GM21528 (cell line): ENCODE measurements around the gene ITPK1.

ENCODE experiments used
- ATAC-seq: cut with Tn5 transposase; IDR thresholded peaks from one replicate; pipeline ENCODE4 v1.9.1; 2021; ENCODE audit warnings: mild to moderate bottlenecking, moderate library complexity; ENCODE audit not compliant: unreplicated experiment, low FRiP score

The ITPK1 gene

DNA sequence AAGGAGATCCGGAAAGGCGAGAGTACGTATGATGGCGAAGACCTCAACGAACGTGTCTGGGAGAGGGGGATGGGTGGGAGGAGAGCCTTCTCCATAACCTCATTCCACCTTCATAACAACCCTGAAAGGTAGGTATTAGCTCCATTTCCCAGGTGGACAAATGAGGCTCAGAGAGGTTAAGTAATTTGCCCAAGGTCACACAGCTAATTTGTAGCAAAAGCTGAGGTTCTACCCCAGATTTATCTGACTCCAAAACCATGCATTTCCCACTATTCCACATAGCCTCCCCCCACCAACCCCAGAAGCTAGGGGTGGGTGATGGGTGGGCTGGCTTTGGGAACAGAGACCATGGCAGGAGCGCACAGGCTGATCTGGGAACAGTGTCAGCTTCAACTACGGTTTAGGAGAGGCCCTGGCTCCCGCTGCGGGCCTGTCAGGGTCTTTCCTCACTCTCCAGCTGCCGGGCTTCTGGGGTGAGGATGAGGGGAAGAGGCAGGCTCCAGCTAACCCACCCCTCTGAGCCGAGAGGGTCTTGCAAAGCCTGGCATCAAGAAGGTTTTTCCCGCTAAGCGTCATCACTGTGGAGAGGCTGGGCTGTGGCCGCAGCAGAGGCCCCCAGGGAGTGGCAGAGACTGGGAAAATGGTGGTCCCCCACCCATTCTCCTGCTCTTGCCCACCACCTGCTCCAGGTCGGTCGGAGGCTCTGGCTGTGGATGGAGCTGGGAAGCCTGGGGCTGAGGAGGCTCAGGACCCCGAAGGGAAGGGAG is 183.9 kb downstream of the ITPK1 start:
- no peak for ATAC-seq

DNA sequence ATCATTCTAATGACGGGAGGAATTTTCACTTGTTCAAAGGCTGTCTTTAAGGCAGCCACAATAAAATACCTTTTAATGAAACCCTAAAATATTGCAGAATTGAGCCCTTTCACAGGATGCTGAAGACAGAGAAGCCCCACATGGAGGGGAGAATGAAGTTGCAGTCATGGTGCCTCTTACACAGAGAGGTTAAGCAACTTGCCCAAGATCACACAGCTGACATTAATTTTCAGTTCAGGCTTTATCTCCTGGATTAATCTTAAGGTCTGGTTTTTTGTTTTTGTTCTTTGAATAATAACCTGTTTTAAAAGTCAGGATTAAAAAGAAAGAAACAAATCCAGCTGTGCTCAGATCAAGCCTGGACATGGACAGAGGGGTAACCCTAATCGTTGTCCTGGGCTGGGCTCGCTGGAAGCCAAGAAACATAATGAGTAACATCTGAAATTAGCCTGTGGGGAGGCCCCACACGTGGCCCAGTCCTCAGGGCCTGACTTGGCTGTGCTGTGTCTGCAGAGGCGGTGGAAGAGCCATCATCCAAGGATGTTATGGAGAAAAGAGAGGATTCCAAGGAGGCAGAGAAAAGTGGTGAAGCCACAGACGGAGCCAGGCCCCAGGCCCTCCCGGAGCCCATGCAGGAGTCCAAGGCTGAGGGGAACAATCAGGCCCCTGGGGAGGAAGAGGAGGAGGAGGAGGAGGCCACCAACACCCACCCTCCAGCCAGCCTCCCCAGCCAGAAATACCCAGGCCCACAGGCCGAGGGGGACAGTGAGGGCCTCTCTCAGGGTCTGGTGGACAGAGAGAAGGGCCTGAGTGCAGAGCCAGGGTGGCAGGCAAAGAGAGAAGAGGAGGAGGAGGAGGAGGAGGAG is 184.8 kb downstream of the ITPK1 start:
- ATAC-seq, result no peak

DNA sequence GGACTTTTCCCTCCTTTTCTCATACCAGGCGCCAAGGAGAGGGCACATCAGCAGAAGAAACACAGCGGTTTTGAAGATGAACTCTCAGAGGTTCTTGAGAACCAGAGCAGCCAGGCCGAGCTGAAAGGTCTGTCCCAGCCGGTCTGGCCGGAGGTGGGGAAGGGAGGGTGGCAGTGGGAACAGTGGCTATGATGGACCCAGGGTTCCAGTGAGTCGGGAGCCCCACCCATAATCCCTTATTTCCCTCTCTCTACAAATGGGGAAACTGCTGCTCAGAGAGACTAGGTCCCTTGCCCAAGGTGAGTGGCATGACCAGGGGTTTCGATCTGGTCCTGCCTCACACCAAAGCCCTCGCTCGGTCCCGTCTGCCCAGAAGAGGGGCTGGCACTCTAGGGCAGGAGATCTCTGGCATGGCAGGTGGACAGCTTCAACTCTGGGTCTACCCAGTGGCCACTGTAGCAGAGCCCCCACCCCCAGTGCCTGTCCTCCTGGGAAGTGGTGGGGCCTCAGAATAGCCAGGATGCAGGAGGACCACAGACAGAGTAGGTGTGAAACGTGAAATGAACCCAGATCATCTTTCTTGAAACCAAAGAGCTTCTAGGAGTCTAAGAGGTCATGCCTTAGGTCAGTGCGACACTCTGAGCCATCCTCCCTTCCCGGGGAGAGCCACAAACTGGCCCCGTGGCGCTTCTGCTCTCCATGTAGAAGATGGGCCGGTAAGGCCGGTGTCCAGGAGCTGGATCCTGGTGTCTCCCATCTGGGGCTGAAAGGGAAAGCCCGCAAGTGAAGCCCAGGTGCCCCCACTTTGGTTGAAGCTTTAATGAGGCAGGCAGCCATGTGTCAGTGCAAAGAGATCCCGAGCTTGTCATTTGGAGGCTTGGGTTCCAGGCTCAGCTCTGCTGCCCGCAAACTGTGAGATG is 185.8 kb downstream of the ITPK1 start:
- no peak for ATAC-seq

DNA sequence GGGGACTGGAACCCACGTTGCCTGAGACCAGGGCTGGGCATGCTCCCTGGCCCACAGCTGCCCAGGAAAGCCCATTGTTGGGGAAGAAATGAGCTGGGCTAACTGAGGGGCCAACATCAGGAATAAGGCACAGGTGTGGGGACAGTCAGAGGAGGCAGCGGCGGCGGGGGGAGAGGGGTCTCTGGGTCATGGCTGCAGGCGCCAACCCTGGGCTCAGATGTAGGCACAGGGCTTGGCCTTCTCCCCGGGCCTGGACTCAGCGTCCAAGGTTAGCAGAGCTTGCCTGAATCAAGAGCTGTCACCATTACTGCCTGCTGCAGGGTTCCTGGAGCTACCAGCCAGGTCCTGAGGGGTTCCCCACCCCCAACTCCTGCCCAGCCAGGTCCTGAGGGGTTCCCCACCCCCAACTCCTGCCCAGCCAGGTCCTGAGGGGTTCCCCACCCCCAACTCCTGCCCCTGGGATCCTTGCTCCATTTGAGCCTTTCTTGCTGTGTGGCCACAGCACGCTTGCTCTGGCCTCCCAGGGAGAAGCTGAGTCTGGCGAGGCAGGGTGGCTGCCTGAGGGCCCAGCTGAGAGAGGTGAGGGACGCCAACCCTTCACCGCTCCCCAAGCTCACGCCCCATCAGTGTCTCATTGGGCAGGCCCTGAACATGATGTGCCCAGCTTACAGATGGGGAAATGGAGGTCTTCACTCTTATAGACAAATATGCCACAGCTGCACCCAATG is 186.6 kb downstream of the ITPK1 start:
- no peak for ATAC-seq

DNA sequence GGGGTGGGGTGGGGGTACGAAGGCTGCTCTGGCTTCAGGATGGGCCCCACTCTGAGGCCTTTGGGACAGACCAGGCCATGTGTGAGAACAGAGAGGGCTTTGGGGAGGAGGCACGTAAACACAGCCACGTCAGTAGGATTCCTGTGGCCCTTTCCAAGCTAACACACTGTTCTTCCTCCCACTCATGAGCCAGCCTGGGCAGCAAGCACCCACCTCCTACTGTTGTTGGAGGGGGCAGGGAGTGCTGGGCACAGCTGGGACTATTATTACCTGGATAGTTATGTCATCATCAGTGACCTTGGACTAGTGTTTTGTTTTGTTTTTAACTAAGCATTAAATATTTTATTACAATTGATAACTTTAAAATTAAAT is 187.5 kb downstream of the ITPK1 start:
- no peak for ATAC-seq

- no peak for ATAC-seq
Observed at GRCh38 chr14:92927349-92928257, 188.1 kb downstream of the ITPK1 start.

- no peak for ATAC-seq
Observed at GRCh38 chr14:92926931-92927330, 188.8 kb downstream of the ITPK1 start.

- ATAC-seq, result no peak
Observed at GRCh38 chr14:92926180-92926845, 189.4 kb downstream of the ITPK1 start.

GRCh38 chr14:92925446-92925845 is 190.3 kb downstream of the ITPK1 start:
- ATAC-seq, result no peak

- ATAC-seq, result no peak
Observed at GRCh38 chr14:92924247-92924646, 191.5 kb downstream of the ITPK1 start.

DNA sequence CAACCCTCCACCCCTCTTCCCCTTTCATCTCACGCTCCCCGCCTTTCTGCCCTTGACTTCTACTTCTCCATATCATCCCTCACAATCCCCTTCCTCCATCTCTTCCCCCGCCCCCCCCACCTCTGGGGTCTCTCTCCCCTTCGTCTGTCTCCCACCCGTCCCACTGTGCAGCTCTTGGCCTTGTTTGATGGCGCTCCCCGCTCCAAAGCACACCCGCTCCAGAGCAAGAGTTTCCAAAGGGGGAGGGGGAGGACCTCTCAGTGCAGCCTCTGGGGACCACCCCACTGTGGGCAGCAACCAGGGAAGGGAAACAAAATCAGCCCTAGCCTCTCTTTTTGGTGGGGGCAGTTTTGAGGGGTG is 192.0 kb downstream of the ITPK1 start:
- ATAC-seq, result no peak

- ATAC-seq, result no peak
Observed at GRCh38 chr14:92922883-92923743, 192.6 kb downstream of the ITPK1 start, which contains the start of gene CHGA. Gene CHGA (plus strand): TSS chr14:92923150. CDS start chr14:92923360, 210 bp downstream.

GRCh38 chr14:92922155-92922735 is 193.5 kb downstream of the ITPK1 start:
- ATAC-seq, result no peak

DNA sequence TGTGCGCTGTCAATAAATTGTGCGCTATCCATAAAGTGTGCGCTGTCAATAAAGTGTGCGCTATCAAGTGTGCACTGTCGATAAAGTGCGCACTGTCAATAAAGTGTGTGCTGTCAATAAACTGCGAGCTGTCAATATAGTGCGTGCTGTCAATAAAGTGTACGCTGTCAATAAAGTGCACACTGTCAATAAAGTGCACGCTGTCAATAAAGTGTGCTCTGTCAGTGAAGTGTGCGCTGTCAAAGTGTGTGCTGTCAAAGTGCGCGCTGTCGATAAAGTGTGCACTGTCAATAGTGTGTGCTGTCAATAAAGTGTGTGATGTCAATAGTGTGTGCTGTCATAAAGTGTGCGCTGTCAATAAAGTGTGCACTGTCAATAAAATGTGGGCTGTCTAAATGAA is 195.7 kb downstream of the ITPK1 start:
- ATAC-seq, result no peak

DNA sequence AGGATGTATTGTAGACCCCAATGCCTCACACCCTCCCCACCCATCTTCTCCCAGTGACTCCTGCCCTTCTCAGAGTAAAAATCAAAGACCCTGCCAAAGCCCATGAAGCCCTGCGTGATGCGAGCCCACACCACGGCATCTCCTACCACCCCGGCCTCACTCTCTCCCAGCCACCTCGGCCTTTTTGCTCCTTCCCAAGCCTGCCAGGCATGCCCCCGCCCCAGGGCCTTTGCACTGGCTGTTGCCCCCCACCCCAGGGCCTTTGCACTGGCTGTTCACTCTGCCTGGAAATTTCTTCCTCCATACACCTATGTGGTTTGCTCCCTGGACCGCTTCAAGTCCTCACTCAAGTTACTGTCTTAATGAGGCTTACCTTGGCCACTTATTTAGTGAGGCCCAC is 197.8 kb downstream of the ITPK1 start:
- no peak for ATAC-seq

- ATAC-seq, result no peak
Observed at GRCh38 chr14:92917041-92917940, 198.4 kb downstream of the ITPK1 start.
